ENCODE results near the gene NIPAL4.

Gene NIPAL4

DNA sequence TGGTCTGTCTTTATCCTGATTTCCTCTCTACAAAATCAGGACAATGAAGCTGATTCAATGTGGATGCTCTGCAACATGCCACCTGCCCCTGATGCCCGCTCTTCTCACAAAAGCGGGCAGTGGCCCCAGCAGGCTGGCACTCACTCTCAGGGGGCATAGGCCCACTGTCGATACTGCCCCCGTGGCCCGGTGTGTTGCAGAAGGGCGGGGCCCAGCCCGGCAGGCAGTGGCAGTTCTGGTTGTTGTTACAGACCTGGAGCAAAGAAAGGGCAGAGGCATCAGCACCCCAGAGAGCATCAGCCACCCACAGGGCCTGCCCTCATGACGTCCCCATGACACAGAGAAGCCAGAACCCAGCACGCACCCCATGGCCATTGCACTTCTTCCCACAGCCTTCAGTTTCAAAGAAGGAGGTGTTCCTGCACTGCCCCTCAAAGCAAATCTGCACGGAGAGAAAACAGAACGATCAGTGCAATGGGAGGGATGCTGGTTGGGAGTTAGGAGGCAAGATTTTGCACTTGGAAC, 31.5 kb downstream of the NIPAL4 start:
- no peak for TF ChIP-seq CTCF (IDR thresholded peaks at IDR 0.05; ENCODE audit: extremely low read depth, insufficient read depth, missing control alignments)
- in situ Hi-C loops (cut with MboI; ENCODE audit: low pct_unique_long_range_greater_than_20kb, low sequenced_read_pairs, unreplicated experiment), result no loop called here
- DNase-seq (ENCODE audit: low spot score), result no peak

DNA sequence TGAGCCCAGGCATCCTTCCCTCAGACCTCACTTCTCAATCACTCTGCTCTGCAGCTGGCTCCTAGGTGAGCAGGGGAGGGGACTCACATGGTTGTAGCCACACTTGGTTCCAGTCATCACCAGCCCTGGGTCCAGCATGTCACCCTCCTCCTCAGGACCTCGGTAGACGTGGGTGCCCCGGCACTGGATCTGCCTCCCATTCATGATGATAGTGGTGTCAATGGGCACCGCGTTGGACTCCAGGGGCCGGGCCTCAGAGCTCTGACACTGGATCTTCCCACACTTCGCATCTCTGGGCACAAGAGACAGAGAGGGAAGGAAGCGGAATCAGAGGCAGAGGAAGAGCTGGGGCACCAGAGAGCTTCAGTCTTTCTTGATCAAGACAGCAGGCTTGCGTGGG, 32.9 kb downstream of the NIPAL4 start:
- DNase-seq (ENCODE audit: low spot score), result no peak
- in situ Hi-C loops (cut with MboI; ENCODE audit: low pct_unique_long_range_greater_than_20kb, low sequenced_read_pairs, unreplicated experiment), result no loop called here
- TF ChIP-seq CTCF (IDR thresholded peaks at IDR 0.05; ENCODE audit: extremely low read depth, insufficient read depth, missing control alignments), result no peak

GRCh38 chr5:157494178-157494832, 34.3 kb downstream of the NIPAL4 start:
- DNase-seq (ENCODE audit: low spot score), result peak; percentile 43
- in situ Hi-C loops (cut with MboI; ENCODE audit: low pct_unique_long_range_greater_than_20kb, low sequenced_read_pairs, unreplicated experiment), result no loop called here
- TF ChIP-seq CTCF (IDR thresholded peaks at IDR 0.05; ENCODE audit: extremely low read depth, insufficient read depth, missing control alignments), result no peak

GRCh38 chr5:157496864-157497263, 36.9 kb downstream of the NIPAL4 start:
- in situ Hi-C loops (cut with MboI; ENCODE audit: low pct_unique_long_range_greater_than_20kb, low sequenced_read_pairs, unreplicated experiment), result no loop called here
- no peak for TF ChIP-seq CTCF (IDR thresholded peaks at IDR 0.05; ENCODE audit: extremely low read depth, insufficient read depth, missing control alignments)
- no peak for DNase-seq (ENCODE audit: low spot score)

- in situ Hi-C loops (cut with MboI; ENCODE audit: low pct_unique_long_range_greater_than_20kb, low sequenced_read_pairs, unreplicated experiment), result no loop called here
- DNase-seq (ENCODE audit: low spot score), result no peak
- TF ChIP-seq CTCF (IDR thresholded peaks at IDR 0.05; ENCODE audit: extremely low read depth, insufficient read depth, missing control alignments), result no peak
Measured at GRCh38 chr5:157497875-157498611, 38.0 kb downstream of the NIPAL4 start.

GRCh38 chr5:157502143-157502647, 42.2 kb downstream of the NIPAL4 start:
- TF ChIP-seq CTCF (IDR thresholded peaks at IDR 0.05; ENCODE audit: extremely low read depth, insufficient read depth, missing control alignments), result no peak
- DNase-seq (ENCODE audit: low spot score), result peak; percentile 59
- in situ Hi-C loops (cut with MboI; ENCODE audit: low pct_unique_long_range_greater_than_20kb, low sequenced_read_pairs, unreplicated experiment), result loop anchor here (10.0 kb wide), 1 partner anchor 93 kb away; no protein-coding TSS in a partner anchor
